GM19463 (cell line): ENCODE data around the gene GPSM1.
"Not testable (repeated sequence)": the region's sequence is repeated elsewhere in the genome, so short reads cannot be mapped to it uniquely, and the experiment has no call there.

Experiments used
- ATAC-seq: cut with Tn5 transposase; IDR thresholded peaks from one replicate; pipeline ENCODE4 v1.9.1; 2021; ENCODE audit warnings: mild to moderate bottlenecking, moderate library complexity; ENCODE audit not compliant: unreplicated experiment

The GPSM1 gene

GRCh38 chr9:136392538-136393449 lies 65.5 kb downstream of the GPSM1 start:
- ATAC-seq: no peak

DNA sequence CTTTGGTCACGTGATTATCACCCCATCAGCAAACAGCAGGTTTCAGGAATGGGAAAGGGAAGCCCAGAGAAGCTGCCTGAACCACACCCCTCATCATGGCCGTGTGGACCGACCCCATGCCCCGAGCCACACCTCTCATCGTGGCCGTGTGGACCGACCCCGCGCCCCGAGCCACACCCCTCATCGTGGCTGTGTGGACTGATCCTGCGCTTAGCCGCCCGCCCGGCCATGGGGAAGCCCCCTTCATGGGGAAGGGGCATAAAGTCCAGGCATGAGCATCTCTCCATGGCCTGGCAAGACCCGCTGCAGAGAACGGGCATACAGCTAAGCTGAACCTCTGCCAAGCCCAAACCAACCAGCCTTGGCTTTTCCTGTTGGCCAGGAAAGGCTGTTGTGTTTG lies 66.2 kb downstream of the GPSM1 start:
- ATAC-seq: no peak

DNA sequence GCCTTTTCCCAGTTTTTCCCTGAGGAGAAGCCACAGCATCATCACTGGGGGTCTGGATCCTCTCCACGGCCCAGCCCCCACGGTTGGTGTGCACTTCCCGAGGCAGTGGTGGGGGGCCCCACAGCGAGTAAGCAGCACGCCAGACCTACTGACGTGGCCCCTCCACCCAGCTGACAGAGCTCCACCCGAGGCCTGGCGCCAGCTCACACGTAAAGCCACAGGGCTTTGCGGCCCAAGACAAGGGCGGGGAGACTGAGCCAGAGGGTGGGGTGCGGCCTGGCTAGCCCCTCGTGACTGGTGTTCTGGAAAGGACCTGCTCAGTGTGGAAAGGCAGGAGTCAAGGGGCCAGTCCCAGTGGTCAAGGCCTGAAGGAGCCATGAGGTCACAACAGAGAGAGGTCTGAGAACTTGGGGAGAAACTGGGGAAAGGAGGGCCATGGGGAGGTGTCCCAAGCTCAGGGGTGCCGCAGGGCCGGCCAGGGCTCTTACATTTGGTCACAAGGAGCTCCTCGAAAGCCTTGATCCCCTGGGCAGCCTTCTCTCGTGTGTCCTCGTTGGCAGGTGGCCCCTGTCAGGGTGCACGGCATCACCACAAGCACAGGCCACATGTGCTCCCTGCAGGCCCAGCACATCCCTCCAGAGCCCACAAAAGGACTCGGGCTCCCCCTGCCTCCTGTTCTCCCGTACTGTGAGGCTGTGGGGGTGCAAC lies 67.1 kb downstream of the GPSM1 start:
- no peak for ATAC-seq

- no peak for ATAC-seq
Observed at GRCh38 chr9:136395020-136395340, 67.6 kb downstream of the GPSM1 start.

GRCh38 chr9:136395345-136396218 lies 68.2 kb downstream of the GPSM1 start:
- no peak for ATAC-seq

DNA sequence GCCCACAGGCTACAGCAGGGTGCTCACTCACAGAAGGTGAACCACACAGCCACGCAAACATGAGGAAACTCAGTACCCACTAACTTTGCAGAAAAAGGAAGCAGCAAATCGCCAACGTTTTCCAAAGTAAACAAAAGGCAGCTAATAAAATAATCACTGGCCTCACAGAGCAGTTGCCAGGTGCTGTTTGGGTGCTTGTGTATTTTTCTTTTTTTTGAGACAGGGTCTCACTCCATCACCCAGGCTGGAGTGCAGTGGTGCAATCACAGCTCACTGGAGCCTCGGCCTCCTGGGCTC lies 68.8 kb downstream of the GPSM1 start:
- ATAC-seq: no peak

- ATAC-seq: no peak
Observed at GRCh38 chr9:136397643-136398042, 70.3 kb downstream of the GPSM1 start.

GRCh38 chr9:136398286-136398685 lies 70.9 kb downstream of the GPSM1 start:
- no peak for ATAC-seq

GRCh38 chr9:136399176-136400037 lies 72.1 kb downstream of the GPSM1 start:
- peak; percentile 31 for ATAC-seq

DNA sequence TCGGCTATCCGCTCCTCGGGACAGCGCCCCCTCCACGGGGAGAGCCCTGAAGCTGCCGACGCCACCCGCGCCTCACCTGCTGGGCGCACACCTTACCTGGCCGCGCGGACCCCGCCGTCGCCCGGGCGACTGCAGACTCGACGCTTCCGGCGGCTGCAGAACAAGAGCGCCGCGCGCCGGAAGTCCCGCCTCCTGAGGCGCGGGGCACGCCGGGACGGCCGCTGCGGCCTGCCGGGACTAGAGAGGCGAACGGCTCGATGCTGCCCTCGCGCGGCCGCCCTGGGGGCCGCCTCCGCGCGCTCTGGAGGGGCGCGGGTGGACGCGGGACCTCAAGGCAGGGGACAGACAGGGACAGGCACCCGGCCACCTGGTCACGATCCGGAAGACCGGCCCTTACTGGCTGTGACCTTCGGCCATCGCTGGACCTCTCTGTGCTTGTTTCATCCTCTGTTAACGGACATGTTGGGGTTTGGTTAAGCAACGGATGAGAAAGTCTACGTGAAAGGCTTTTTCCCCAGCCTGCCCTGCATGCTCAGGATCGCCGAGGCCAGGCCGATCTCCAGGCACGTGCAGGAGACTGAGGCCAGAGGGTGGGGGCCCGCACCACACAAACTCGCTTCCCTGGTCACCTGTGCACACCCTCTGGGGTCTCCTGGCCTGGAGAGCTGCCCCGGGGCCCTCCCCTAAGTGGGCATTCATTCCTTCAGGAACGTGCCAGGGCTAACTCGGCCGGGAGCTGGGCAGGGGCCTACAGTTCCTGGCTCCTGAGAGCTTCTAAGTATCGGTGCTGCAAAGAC lies 72.9 kb downstream of the GPSM1 start, which contains the start of gene SNAPC4:
SNAPC4 (minus strand) TSS at position 133 of the 797 bp plus-strand sequence. CDS start 1,742 bp downstream, outside the sequence.
- peak; percentile 69 for ATAC-seq

DNA sequence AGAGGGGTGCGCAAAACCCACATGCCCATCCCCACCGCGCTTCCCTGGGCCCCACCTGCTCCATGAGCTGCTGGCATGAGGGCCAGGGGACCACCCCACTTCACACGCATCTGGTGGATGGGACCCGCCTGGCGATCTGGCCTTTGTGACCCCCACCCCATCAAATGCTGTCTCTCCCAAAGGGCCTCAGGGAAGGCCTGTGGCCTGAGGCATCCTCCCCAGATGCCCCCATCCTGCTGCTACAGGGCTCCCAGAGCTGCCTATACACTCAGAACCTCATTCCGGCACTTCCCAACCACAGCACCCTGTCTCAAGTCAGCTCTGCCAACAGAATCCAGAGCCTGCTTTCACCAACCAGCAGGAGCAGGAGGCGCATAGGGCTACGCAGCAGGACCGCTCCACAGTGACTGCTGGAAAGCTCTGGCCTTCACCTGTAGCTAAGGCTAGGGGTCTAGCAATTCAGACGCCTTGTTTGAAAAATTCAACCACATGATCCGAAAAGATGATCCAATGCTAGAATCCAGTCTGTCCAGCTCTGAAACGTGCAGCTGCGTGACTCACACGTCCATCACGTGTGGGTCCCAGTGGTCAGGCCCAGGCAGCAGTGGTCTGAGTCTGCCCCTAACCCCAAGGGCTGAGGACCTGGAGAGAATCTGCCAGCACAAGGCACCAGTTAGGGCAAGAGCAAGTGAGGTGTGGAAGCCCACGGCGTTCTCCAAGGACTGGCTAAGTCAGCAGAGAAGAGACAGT lies 74.0 kb downstream of the GPSM1 start:
- no peak for ATAC-seq

DNA sequence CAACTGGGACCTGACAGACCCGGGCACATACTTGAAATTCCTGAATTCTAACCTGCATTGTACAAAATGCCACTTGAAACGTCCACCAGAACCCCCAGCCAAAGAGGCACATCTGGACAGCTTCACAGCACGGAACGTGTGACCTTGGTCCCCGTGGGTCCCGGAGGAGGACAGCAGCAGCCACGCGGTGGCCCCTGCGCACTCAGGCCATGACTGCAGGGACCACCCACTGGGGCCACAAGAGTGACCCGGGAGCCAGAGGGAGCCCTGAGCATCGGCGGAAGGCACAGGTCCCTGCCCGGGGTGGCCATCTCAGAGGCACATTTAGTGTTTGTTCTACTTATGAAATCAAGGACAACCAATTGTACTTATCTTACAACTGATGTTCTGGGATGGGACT lies 74.7 kb downstream of the GPSM1 start:
- no peak for ATAC-seq

GRCh38 chr9:136403538-136403914 lies 76.2 kb downstream of the GPSM1 start:
- ATAC-seq: no peak

DNA sequence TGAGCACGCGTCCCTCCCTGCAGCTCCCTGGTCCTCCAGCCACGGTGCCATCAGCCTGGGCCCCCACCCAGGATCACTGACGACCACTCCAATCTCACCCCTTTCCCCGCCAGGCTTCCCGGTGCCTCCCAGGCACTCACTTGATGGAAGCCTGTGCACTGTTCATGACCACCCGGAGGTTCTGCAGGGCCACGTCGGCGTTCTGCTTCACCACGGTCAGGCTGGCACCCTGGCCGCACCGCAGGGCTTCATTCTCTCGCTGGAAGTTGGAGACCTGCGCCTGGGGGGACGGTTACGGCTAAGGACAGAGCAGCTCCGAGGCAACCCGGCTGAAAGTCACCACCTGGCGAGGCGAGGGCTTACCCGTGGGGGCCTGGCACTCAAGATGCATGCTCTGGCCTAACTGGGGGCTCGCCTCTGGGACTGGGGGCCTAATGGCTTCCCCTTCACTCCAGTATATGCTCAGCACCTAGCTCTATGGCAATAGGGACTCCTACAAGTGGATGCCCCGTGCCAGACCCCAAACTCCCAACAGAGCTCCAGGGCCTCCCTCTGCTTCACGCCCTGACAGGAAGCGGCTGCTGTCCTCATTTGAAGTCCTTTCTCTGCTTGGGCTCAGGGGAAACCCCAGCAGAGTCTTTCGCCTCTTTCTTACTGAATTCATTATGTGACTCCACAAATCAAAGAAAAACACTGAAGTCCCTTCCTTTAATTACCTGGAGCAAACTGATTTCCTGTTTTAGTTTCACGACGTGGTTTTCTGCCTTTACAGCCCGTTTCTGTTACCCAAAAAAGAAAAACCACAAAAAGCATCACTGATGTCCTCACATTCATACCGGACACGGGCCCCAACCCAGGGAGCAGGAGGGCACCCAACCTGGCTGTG lies 76.8 kb downstream of the GPSM1 start:
- no peak for ATAC-seq

DNA sequence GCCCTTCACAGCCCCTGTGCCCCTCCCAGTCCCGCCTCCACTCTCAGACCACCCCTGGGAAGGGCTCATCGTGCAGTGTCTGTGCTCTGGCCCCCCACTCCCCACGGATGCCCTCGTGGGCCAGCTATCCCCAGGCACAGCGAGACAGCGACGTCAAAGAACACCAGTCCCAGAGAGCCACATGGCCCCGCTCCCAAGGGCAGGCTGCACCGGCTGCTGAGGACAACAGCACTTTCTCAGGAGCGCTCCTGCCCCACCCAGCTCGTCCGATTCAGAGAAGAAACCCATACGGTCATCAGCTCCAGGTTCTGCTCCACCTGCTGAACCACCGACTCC lies 77.4 kb downstream of the GPSM1 start:
- ATAC-seq: no peak

- ATAC-seq: no peak
Observed at GRCh38 chr9:136405481-136405880, 78.1 kb downstream of the GPSM1 start.

GRCh38 chr9:136405904-136406303 lies 78.6 kb downstream of the GPSM1 start:
- ATAC-seq: not testable (repeated sequence)

DNA sequence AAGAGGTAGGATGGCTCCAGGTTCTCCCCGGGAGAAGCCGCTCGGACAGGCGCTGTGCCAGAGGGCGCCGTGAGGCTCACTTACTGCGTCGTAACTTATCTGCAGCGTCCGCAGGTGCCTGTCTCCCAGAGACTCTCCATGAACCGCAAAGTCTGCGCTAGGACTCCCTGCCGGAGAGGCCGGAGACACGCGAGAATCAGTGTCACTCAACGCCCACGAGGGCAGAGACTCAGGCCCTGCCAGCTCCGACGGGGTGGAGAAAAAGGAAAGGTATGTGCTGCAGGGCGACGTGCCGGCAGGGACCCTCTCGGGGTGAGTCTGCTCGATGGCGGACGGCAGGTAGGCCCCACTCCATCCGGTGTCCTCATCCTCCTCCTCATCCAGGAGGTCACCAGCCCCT lies 79.7 kb downstream of the GPSM1 start:
- ATAC-seq: not testable (repeated sequence)
